ENCODE measurements around the gene DENND5B.

Gene DENND5B

DNA sequence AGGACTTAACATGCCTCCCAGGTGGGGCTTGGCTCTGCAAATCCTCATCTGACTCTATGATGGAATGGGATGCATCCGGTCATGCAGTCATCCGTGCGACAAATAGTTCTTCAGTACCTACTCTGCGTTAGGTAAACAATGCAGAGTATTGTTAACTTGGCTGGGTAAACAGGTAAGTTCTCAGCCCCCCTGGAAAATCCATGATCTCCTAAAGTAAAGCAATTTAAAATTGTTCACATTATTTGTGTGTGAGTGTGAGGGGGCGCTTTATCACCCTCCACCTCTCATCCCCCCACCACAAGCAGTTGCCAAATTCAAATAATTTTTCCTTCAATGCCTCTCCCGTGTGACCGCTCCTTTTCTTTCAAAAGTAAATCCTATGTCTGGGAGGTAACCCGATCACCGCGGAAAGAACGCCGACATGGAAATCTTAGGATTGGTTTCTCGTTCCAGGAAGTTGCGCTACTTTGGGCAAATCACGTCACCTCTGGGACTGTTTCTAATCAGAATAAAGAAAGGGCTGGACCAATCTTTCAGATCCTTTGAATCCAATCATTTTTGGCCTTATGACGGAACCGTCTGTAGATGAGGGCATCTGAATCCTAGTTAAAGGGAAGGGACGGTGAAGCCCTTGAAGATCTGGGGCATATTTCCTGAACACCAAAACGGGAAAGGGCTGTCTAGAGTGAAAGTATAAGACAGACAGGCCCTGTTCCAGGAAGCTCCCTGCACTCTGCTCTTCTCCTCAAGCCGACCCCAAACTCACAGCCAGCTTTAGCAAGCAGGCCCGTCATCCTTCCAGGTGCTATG, 221.0 kb downstream of the DENND5B start:
- no peak for DNase-seq

DNA sequence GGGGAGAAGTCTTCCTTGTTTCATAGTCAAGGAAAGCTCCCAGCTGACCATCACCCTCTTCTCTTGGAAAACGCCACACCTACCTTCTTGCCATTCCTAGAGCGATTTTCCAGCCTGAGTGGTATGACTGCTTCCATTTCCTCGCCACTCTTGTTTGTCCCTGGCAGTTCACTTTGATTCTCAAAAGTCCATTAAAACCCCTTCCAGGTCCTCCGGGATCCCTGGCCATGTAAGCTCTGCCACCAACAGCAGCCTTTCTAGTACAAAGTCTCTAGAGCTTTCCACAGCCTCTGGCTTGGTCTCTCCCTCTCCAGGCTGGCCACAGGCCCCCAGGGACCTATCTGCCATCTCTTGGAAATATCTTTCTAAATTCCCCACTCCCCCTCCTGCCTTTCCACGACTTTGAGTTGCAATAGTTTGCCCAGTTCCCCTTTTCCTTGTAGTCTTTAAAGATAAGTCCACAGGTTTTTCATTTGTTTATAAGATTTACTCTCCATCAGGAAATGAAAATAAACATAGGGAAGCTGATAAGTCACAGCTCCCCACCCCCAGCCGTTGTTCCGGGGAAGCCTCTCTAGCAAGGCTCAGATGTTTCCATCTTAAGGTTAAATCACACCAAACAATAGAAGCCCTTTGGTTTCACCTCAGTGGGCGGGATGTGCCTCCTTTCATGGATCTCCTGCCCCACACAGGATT, 222.1 kb downstream of the DENND5B start:
- DNase-seq = no peak

DNA sequence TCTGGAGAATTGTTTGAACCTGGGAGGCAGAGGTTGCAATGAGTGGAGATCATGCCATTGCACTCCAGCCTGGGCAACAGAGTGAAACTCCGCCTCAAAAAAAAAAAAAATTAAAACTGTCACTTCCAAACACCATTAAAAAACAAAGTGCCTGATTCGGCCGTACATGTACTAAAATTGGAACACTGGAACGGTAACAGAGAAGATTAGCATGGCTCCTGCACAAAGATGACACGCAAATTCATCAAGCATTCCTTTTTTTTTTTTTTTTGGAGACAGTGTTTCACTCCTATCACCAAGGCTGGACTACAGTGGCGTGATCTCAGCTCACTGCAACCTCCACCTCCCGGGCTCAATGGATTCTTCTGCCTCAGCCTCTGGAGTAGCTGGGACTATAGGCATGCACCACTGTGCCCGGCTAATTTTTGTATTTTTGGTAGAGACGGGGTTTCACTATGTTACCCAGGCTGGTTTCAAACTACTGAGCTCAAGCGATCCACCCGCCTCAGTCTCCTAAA, 224.8 kb downstream of the DENND5B start:
- DNase-seq = no peak

- DNase-seq = no peak
These were observed 227.1 kb downstream of the DENND5B start for GRCh38 chr12:31363831-31364230.

GRCh38 chr12:31363416-31363809, 227.5 kb downstream of the DENND5B start:
- DNase-seq = no peak

- DNase-seq = peak; percentile 23
These were observed 228.0 kb downstream of the DENND5B start for GRCh38 chr12:31362759-31363415.

DNA sequence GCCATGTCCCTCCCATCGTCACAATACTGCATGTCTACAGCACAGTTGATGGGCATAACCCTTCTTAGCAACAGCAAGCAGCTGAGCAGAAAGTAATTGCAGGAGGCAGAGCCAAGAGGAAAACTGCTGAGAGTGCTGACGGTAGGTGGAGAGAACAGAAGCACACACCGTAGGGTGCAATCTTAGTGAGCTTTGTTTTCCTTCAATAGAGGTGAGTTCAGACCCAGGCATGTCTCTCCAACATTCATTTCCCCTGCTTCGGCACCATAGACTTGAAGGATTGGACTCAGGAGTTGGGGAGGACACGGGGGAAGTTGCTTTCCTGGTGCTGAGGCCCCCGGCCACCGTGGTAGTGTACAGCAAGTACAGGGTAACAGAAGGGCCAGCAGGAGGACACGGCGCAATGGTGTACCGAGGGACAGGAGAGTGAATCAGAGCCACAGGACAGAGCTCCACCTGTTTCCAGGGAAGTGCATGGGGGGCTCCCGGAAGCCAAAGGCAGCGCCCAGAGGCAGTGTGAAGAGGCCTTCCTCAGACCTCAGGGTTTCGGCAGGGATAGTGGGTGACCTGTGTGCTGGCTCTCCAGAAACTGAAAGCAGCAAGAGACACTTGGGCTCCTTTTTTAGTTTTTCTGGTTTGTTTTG, 228.7 kb downstream of the DENND5B start:
- no peak for DNase-seq

- DNase-seq = no peak
These were observed 229.2 kb downstream of the DENND5B start for GRCh38 chr12:31361730-31362114.

DNA sequence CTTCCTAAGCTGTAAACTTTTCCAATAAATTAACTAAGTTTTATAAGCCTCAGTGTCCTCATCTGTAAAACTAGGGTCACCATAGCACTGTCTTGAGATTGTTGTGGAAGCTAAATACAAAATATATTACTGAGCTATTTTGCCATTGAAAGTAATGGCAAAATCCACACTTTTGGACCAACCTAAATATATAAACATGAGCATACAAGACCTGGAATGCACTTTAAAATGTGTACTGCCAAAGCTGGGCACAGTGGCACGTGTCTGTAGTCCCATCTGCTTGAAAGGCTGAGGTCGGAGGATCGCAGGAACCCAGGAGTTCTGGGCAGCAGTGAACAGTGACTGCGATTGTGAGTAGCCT, 235.2 kb downstream of the DENND5B start:
- DNase-seq = no peak

DNA sequence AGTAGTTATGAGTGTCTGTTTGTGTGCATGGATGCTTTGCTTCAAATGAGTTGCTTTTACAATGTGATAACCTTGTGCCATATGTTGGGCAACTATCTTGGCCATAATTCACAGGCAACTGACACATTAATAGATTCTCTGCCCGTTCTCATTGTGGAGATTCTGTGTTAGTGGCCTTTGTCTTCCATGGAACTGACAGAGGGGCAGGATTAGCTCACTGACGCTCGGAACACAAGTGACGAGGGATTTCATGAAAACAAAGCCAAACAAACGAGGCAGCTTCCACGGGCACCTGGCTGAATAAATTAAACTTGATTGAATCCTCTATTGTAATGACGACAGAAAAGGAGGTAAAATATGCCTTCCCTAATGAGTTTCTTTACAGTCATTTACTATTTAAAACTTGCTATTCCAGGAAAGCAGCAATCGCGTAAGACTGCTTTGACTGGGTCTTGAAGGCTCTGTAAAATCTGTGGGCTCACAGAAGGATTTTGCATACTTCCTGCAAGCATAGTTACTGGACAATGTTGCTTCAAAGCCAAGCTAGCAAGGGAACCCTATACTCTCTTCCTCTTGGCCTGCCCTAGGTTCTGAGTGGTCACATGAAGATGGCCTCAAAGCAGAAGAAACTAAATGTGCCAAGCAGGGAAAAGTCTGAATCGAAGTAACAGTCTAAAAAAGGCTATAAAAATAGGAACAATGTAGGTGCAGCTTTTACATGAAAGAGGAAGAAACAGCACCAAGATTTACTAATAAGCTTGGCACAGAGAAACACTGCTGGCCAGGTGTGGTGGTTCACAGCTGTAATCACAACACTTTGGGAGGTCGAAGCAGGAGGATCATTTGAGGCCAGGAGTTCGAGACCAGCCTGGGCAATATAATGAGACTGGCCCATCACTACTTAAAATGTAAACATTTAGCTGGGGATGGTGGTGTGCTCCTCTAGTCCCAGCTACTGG, 236.9 kb downstream of the DENND5B start:
- DNase-seq = no peak

DNA sequence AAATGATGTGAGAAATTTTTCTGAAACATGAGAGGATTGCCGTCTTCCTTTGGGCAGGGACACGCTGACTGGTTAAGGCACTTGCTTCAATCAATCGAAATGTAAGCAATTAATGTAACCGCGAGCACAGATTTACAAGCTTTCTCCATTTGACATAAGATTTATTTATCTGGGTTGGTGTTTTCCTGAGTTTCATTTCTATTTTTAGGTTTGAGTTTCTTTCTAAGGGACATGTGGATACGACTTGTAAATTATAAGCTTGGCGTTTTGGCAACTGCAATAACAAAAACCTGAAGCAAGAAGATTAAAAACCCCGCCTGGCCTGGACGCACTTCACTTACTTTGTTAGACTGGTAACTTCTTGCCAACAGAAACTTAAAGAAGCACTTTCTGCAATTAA, 244.7 kb downstream of the DENND5B start:
- no peak for DNase-seq

DNA sequence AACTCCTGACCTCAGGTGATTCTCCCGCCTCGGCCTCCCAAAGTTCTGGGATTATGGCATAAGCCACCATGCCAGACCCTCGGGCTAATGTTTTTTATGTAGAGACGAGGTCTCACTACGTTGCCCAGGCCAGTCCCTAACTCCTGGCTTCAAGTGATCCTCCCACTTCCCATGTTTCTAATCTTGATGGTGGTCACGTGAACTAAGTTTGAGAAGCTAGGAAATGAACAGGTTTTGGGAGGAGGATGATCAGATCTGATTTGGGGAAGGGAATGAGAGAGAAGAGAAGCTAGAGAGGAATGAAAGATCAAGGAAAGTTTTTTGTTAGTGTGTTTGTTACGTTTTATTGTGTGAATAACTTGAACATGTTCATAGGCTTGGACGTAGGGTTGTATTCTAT, 247.8 kb downstream of the DENND5B start:
- no peak for DNase-seq

DNA sequence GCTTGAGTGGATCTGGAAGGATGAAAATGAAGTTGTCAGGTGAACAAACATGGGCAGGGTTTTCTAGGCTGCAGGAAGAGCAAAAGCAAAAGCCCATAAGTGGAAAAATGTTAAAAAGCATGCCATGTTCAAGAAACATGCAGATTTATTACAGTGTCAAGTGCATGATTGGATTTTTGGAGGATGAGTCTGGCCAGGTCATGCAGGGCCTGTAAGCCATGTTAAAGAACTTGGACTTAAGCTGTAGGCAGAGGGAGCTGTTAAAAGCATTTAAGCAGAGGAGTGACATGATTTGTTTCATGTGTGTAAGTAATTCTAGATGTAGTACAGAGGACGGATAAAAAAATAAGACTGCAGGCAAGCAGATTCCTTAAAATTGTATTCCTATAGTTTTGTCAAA, 248.7 kb downstream of the DENND5B start:
- DNase-seq = no peak

- DNase-seq = no peak
These were observed 250.9 kb downstream of the DENND5B start for GRCh38 chr12:31339831-31340622.

GRCh38 chr12:31337952-31338351, 253.0 kb downstream of the DENND5B start:
- DNase-seq = no peak

Data from activated CD4-positive, alpha-beta T cell treated with anti-CD3 and anti-CD28 coated beads, Interleukin-2, Interleukin-6, amounts not matched to agents 100 ng/mL and 50 ng/mL, durations not matched to agents 16 hours and 8 hours (primary cell).